ENCODE data around the gene MAB21L1. TPM values are rescaled to one million over a fixed set of nuclear protein-coding genes. Genes with fewer than 3 reads are reported as not detected.
A peak's percentile ranks its signal among the peaks of the same experiment; 100 is the strongest.

MAB21L1 gene
- total RNA-seq = 1 to 10 TPM; 1.1 to 2.9 (median 1.7) TPM
- under 1 TPM in 2 of 3 donors, not detected in 1; 0.51 to 0.60 TPM for polyA plus RNA-seq

GRCh38 chr13:35475960-35476943 lies at the start of gene MAB21L1:
Gene MAB21L1, minus strand, starts transcription at chr13:35476689. Its CDS starts 551 bp downstream, at chr13:35476138.
- 23 to 28% methylated on average over 35 of the region's 35 CpGs for WGBS, 2 donors
- TF ChIP-seq POLR2AphosphoS5 (IDR thresholded peaks at IDR 0.05) (peak; percentile 29 to 75 (median 54)), CTCF (IDR thresholded peaks at IDR 0.05) (no peak)
- no peaks in the 10 kb centered on the region for H3K27me3 ChIP-seq
- no peaks in the 10 kb centered on the region for H3K36me3 ChIP-seq
- intact Hi-C loops (cut with DNase I) = no loop called here
- DNase-seq = peak; percentile 71
- H3K27ac ChIP-seq = peak within 1 kb of the TSS; percentile 29 to 49 (median 42)
- H3K9me3 ChIP-seq = no peaks in the 10 kb centered on the region
- peak within 1 kb of the TSS; percentile 21 to 43 (median 39) for H3K4me3 ChIP-seq
- H3K4me1 ChIP-seq = no peaks in the 10 kb centered on the region

GRCh38 chr13:35524171-35524570 lies 47.7 kb upstream of the MAB21L1 start:
- Histone ChIP-seq H3K4me1 (no peaks in the 10 kb centered on the region), H3K9me3 (no peaks in the 10 kb centered on the region), H3K4me3 (no peak overlapping the region), H3K27ac (no peak overlapping the region), H3K36me3 (no peaks in the 10 kb centered on the region), H3K27me3 (no peaks in the 10 kb centered on the region)
- intact Hi-C loops (cut with DNase I) = no loop called here
- DNase-seq = no peak
- no peak for TF ChIP-seq EP300 (IDR thresholded peaks at IDR 0.05)
- no peak for TF ChIP-seq POLR2A (IDR thresholded peaks at IDR 0.05)
- no peak for TF ChIP-seq POLR2AphosphoS5 (IDR thresholded peaks at IDR 0.05)
- TF ChIP-seq CTCF (IDR thresholded peaks at IDR 0.05) = no peak
- 85 to 88% methylated on average over 3 of the region's 3 CpGs for WGBS, 2 donors

- H3K4me1 ChIP-seq = no peaks in the 10 kb centered on the region
- intact Hi-C loops (cut with DNase I) = no loop called here
- no peaks in the 10 kb centered on the region for H3K9me3 ChIP-seq
- H3K36me3 ChIP-seq = no peaks in the 10 kb centered on the region
- no peak for DNase-seq
- H3K4me3 ChIP-seq = no peak overlapping the region
- H3K27me3 ChIP-seq = no peaks in the 10 kb centered on the region
- H3K27ac ChIP-seq = no peak overlapping the region
- no peak for TF ChIP-seq POLR2A (IDR thresholded peaks at IDR 0.05)
- TF ChIP-seq CTCF (IDR thresholded peaks at IDR 0.05) = no peak
- no peak for TF ChIP-seq POLR2AphosphoS5 (IDR thresholded peaks at IDR 0.05)
- TF ChIP-seq EP300 (IDR thresholded peaks at IDR 0.05) = no peak
- 90 to 91% methylated on average over 5 of the region's 5 CpGs for WGBS, 2 donors
These were observed 42.0 kb upstream of the MAB21L1 start for GRCh38 chr13:35518337-35518946.

- no peak for TF ChIP-seq CTCF (IDR thresholded peaks at IDR 0.05)
- no peak for TF ChIP-seq POLR2AphosphoS5 (IDR thresholded peaks at IDR 0.05)
- TF ChIP-seq EP300 (IDR thresholded peaks at IDR 0.05) = no peak
- no peak for TF ChIP-seq POLR2A (IDR thresholded peaks at IDR 0.05)
- no peaks in the 10 kb centered on the region for H3K4me1 ChIP-seq
- H3K4me3 ChIP-seq = no peak overlapping the region
- WGBS, 2 donors = 83% methylated on average over 6 of the region's 6 CpGs
- no peaks in the 10 kb centered on the region for H3K27me3 ChIP-seq
- H3K36me3 ChIP-seq = no peaks in the 10 kb centered on the region
- intact Hi-C loops (cut with DNase I) = no loop called here
- no peak overlapping the region for H3K27ac ChIP-seq
- DNase-seq = no peak
- no peaks in the 10 kb centered on the region for H3K9me3 ChIP-seq
These were observed 38.5 kb upstream of the MAB21L1 start for GRCh38 chr13:35514801-35515502.

All from sigmoid colon (tissue), 7 donors.